ENCODE results near the gene AQP12B. TPM values are rescaled to one million over a fixed set of nuclear protein-coding genes. Genes with fewer than 3 reads are reported as not detected.

The AQP12B gene
- total and polyA plus RNA-seq, 9 donors = 0.24 to 1.7 (median 1.0) TPM; not detected in 1

DNA sequence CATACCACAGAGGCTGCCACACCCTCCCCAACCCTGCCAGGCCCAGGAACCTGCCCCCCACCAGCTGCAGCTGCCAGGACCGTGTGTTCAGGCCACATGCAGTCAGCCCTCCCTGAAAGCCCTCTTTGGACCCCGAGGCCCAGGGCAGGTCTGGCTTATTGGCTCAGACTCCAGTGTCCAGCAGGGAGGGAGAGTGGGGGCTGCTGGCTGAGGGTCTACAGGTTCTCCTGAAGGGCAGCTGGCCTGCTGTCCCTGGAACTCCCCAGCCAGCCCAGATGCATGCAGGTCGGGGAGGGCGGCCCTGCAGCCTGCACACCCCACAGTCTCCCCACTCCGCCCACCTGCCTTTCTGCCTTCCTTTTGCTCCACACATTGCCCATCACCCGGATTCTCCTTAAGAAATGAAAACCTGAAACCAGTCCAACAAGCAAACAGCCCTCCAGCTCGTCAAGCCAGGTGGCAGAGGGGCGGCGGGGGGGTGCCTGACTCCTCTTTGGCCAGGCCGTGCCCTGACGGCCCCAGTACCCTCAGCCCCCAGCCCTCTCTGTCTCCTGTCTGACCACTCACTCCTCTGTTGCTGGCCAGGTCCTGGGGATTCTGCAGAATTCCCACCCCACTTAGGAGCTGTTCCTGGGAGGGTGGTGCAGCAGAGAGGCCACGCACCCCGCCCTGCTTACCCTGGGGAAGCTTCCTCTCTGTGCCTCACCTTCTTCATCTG, 39.4 kb downstream of the AQP12B start:
- 65% methylated on average over 10 of the region's 13 CpGs for WGBS (ENCODE audit: insufficient coverage)
- Histone ChIP-seq H3K27me3 (ENCODE audit: control insufficient read depth, insufficient read depth, low read length) (peaks cover 42% of the 10 kb centered on the region), H3K9me3 (replicated peaks; ENCODE audit: control insufficient read depth, low read depth, low read length) (no peaks in the 10 kb centered on the region), H3K27ac (ENCODE audit: low read length) (no peak overlapping the region), H3K4me1 (ENCODE audit: control insufficient read depth, insufficient read depth, low read length) (peaks cover 9% of the 10 kb centered on the region), H3K36me3 (ENCODE audit: control insufficient read depth, insufficient read depth, low read length) (no peaks in the 10 kb centered on the region), H3K4me3 (ENCODE audit: low read length) (no peak overlapping the region)
- no peak for DNase-seq

DNA sequence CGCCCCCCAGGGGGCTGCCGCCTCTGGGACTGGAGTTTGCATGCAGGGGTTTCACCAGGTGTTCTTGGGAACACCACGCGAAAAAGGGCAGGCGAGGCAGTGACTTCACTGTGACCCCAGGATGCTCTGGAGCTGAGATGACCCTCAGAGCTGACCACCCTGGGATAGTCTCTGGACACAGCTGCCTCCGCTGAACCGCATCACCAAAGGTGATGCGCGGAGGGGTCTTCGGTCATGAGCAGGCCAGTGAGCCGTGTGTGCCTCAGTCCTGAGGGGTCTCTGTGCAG, 39.9 kb downstream of the AQP12B start:
- Histone ChIP-seq H3K27ac (ENCODE audit: low read length) (no peak overlapping the region), H3K4me1 (ENCODE audit: control insufficient read depth, insufficient read depth, low read length) (peaks cover 13% of the 10 kb centered on the region), H3K27me3 (ENCODE audit: control insufficient read depth, insufficient read depth, low read length) (peaks cover 42% of the 10 kb centered on the region), H3K36me3 (ENCODE audit: control insufficient read depth, insufficient read depth, low read length) (no peaks in the 10 kb centered on the region), H3K4me3 (ENCODE audit: low read length) (no peak overlapping the region), H3K9me3 (replicated peaks; ENCODE audit: control insufficient read depth, low read depth, low read length) (no peaks in the 10 kb centered on the region)
- no peak for DNase-seq
- 83% methylated on average over 11 of the region's 11 CpGs for WGBS (ENCODE audit: insufficient coverage)

DNA sequence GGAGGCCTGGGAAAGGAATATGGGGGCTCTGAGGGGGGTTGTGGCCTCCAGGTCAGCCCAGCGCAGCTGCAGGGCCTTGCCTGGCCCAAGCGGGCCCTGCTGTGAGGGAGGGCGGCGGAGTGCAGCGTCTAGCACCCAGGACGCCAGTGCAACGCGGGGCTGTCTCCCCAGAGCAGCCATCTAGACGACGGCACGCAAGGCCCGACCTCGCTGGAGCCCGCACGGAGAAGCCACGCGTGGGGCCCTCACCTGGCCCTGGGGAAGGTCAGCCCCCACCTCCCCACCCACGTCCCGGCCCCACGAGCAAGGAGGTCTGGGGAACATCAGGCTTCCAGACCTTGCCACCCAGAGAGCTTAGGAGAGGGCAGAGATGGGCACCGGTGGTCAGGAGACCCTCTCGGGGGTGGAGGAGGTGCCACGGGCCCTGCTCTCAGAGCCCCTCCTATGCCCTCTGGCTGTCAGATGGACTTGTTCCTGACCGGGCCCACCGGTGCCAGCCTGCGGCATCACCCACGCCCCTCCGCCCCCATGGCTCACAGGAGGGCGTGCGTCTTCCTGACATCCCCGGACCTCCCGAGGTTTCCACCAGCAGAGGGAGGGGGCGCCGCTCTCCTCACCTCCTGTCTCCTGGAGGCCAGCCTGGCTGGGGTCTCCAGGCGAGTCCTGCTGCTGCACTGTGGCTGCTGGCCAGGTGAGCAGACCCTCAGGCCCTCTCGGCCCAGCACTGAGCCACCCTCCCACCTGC, 40.5 kb downstream of the AQP12B start:
- 81% methylated on average over 21 of the region's 36 CpGs for WGBS (ENCODE audit: insufficient coverage)
- Histone ChIP-seq H3K27me3 (ENCODE audit: control insufficient read depth, insufficient read depth, low read length) (peaks cover 37% of the 10 kb centered on the region), H3K4me3 (ENCODE audit: low read length) (no peak overlapping the region), H3K27ac (ENCODE audit: low read length) (no peak overlapping the region), H3K36me3 (ENCODE audit: control insufficient read depth, insufficient read depth, low read length) (no peaks in the 10 kb centered on the region), H3K4me1 (ENCODE audit: control insufficient read depth, insufficient read depth, low read length) (peaks cover 16% of the 10 kb centered on the region), H3K9me3 (replicated peaks; ENCODE audit: control insufficient read depth, low read depth, low read length) (no peaks in the 10 kb centered on the region)
- no peak for DNase-seq

DNA sequence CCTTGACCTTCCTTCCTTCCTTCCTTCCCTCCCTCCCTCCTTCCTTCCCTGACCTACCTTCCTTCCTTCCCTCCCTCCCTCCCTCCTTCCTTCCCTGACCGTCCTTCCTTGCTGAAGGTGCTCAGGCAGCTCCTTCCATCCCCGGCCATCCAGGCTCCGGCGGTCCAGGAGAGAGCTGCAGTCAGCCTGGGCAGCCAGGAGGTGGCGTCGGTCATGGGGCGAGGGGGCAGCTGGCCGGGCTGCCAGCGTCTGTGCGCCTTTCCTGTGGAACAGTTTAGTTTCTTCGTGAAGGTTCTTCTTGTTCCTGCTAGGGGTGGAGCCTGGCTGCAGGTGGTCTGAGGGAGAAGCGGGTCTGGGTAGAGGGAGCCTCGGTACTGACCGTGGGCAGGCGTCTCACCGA, 41.7 kb downstream of the AQP12B start:
- Histone ChIP-seq H3K27ac (ENCODE audit: low read length) (no peak overlapping the region), H3K4me1 (ENCODE audit: control insufficient read depth, insufficient read depth, low read length) (peaks cover 16% of the 10 kb centered on the region), H3K4me3 (ENCODE audit: low read length) (no peak overlapping the region), H3K36me3 (ENCODE audit: control insufficient read depth, insufficient read depth, low read length) (no peaks in the 10 kb centered on the region), H3K27me3 (ENCODE audit: control insufficient read depth, insufficient read depth, low read length) (peaks cover 25% of the 10 kb centered on the region), H3K9me3 (replicated peaks; ENCODE audit: control insufficient read depth, low read depth, low read length) (no peaks in the 10 kb centered on the region)
- no peak for DNase-seq
- WGBS (ENCODE audit: insufficient coverage) = 19% methylated on average over 9 of the region's 16 CpGs

DNA sequence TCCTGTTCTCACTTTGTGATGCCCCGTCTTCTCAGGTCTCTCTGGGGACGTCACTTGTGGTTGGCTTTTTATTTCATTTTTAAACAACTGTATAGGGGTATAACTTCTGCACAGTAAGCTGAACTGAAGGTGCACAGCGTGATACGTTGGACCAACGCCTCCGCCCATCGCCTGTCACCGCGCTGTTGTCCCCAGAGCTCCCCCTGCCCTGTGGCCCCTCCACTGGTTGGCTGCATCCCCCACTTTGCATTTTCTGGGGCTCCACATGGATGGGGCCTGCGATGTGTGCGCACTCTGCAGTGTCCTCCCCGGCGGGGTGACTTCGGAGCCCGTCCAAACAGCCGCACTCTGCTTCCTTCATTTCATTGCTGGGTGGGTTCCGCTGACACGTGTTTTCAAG, 43.1 kb downstream of the AQP12B start:
- DNase-seq = no peak
- H3K27me3 ChIP-seq (ENCODE audit: control insufficient read depth, insufficient read depth, low read length) = peaks cover 17% of the 10 kb centered on the region
- H3K4me1 ChIP-seq (ENCODE audit: control insufficient read depth, insufficient read depth, low read length) = peaks cover 16% of the 10 kb centered on the region
- no peaks in the 10 kb centered on the region for H3K9me3 ChIP-seq (replicated peaks; ENCODE audit: control insufficient read depth, low read depth, low read length)
- H3K36me3 ChIP-seq (ENCODE audit: control insufficient read depth, insufficient read depth, low read length) = no peaks in the 10 kb centered on the region
- 84% methylated on average over 16 of the region's 18 CpGs for WGBS (ENCODE audit: insufficient coverage)
- no peak overlapping the region for H3K27ac ChIP-seq (ENCODE audit: low read length)
- H3K4me3 ChIP-seq (ENCODE audit: low read length) = no peak overlapping the region

DNA sequence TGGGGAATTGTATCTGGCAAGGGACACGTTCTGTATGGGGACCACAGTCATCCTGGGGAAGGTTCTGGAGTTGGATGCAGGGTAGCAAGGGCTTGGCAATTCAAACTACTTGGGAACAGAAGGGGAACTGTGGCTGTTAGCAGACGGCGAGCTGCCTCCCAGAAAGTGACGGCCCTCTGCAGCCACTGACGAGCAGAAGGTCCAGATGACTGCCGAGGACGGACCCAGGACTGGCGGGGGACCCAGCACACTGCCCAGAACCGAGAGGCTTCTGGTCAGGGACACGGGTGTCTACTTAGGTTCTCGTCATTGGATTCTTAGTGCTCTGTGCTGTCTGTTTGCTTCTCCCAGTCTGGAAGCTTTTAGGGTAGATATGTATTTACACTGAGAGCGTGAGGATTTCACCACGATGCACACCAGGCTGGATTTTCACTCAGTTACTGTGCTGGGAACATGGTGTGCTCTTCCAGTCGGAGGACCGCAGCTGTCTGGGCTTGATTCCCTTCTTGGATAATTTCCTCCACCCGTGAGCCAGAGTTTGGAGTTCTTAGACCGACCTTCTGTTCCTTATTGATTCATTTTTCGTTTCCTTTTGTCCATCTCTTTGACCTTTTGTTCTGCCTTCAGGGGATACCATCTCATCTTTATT, 44.0 kb downstream of the AQP12B start:
- H3K27ac ChIP-seq (ENCODE audit: low read length) = peak overlapping the region; percentile 78
- H3K4me1 ChIP-seq (ENCODE audit: control insufficient read depth, insufficient read depth, low read length) = peaks cover 12% of the 10 kb centered on the region
- 27% methylated on average over 17 of the region's 18 CpGs for WGBS (ENCODE audit: insufficient coverage)
- no peak overlapping the region for H3K4me3 ChIP-seq (ENCODE audit: low read length)
- peaks cover 15% of the 10 kb centered on the region for H3K27me3 ChIP-seq (ENCODE audit: control insufficient read depth, insufficient read depth, low read length)
- H3K9me3 ChIP-seq (replicated peaks; ENCODE audit: control insufficient read depth, low read depth, low read length) = peaks cover 4% of the 10 kb centered on the region
- DNase-seq = peak; percentile 95
- H3K36me3 ChIP-seq (ENCODE audit: control insufficient read depth, insufficient read depth, low read length) = no peaks in the 10 kb centered on the region

DNA sequence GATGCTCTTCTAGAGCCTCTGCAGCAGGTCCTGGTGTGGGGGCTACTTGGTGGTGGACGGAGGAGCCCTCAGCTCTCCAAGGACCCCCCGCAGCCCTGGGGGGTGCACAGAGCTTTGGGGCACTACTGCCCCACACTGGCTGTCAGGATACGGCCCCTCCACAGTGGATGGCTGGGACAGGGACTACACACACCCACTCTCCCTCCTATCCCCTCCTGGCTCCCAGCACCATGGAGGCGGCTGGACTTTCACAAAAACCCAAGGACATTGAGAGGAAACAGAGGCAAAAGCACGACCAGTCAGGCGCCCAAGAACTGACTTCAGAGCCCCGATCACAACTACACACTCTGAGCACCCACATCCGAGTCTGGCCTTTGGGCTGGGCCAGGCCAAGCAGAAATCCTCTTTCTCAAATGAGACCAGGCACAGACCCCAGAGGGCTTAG, 44.8 kb downstream of the AQP12B start:
- DNase-seq = no peak
- WGBS (ENCODE audit: insufficient coverage) = 75% methylated on average over 8 of the region's 8 CpGs
- H3K27me3 ChIP-seq (ENCODE audit: control insufficient read depth, insufficient read depth, low read length) = peaks cover 12% of the 10 kb centered on the region
- no peaks in the 10 kb centered on the region for H3K36me3 ChIP-seq (ENCODE audit: control insufficient read depth, insufficient read depth, low read length)
- no peak overlapping the region for H3K4me3 ChIP-seq (ENCODE audit: low read length)
- peak overlapping the region; percentile 78 for H3K27ac ChIP-seq (ENCODE audit: low read length)
- peaks cover 4% of the 10 kb centered on the region for H3K9me3 ChIP-seq (replicated peaks; ENCODE audit: control insufficient read depth, low read depth, low read length)
- H3K4me1 ChIP-seq (ENCODE audit: control insufficient read depth, insufficient read depth, low read length) = peaks cover 12% of the 10 kb centered on the region

DNA sequence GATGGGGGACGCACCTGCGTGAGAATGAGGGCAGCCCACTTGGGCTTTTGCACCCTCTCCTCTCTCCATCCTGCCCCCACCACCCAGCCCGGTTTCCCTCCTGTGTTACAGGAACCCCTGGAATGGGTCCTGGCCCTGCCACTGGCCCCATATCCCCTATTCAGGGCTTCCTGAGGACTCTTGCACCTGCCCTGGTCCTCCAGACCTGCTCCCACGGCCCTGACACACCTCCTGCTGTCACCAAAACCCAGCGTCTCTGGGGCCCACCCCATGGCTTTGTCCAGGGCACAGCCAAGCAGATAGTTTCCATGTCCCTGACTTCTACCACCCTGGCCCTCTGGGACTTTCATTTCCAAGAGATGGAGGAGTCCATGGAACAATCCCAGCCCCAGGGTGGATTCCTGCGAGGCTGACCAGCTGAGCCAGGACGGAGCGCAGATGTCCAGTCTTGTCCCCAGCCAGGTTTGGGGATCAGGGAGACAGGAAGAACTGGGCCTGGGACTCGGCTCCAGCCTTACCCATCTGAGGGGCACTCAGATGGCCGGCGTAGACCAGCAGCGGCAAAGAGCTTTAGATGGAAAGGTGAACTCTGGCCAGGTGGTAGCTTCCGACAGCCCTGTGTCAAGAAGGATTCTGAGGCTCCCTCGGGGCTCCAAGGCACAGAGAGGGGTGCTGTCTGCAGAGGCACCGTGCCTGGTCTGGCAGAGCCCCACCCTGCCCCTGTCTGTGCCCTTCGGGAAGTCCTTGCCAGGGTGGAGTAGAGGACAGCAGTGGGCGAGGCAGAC, 45.4 kb downstream of the AQP12B start:
- H3K36me3 ChIP-seq (ENCODE audit: control insufficient read depth, insufficient read depth, low read length) = no peaks in the 10 kb centered on the region
- 80% methylated on average over 16 of the region's 17 CpGs for WGBS (ENCODE audit: insufficient coverage)
- H3K4me3 ChIP-seq (ENCODE audit: low read length) = no peak overlapping the region
- no peak for DNase-seq
- peaks cover 4% of the 10 kb centered on the region for H3K9me3 ChIP-seq (replicated peaks; ENCODE audit: control insufficient read depth, low read depth, low read length)
- peaks cover 12% of the 10 kb centered on the region for H3K4me1 ChIP-seq (ENCODE audit: control insufficient read depth, insufficient read depth, low read length)
- peaks cover 12% of the 10 kb centered on the region for H3K27me3 ChIP-seq (ENCODE audit: control insufficient read depth, insufficient read depth, low read length)
- H3K27ac ChIP-seq (ENCODE audit: low read length) = no peak overlapping the region

DNA sequence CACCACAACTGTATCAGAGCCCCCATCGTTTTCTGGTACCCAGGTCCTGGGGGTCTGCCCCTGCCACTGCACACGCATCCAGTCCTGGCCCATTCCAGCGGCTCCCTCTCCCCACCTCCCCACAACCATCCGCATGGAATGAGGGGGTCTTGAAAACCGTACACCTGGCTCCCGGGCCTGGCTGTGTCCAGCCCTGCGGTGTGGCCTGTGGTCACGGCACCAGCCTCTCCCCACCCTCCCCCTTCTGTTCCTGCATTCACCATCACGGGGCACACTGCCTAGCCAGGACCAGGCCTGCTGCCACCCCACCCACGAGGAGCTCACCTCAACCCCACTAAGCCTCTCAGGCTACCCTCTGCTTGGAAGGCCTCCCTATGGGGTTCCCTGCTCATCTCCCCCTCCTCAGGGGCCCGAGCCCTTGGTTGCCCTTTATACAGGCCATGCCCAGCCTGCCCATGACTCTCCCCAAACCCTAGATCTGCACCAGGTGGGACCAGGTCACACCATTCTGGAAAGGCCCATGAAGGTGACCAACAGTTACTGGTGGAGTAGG, 46.0 kb downstream of the AQP12B start:
- DNase-seq = no peak
- no peaks in the 10 kb centered on the region for H3K36me3 ChIP-seq (ENCODE audit: control insufficient read depth, insufficient read depth, low read length)
- H3K27ac ChIP-seq (ENCODE audit: low read length) = no peak overlapping the region
- 82% methylated on average over 9 of the region's 11 CpGs for WGBS (ENCODE audit: insufficient coverage)
- no peak overlapping the region for H3K4me3 ChIP-seq (ENCODE audit: low read length)
- peaks cover 12% of the 10 kb centered on the region for H3K4me1 ChIP-seq (ENCODE audit: control insufficient read depth, insufficient read depth, low read length)
- peaks cover 4% of the 10 kb centered on the region for H3K9me3 ChIP-seq (replicated peaks; ENCODE audit: control insufficient read depth, low read depth, low read length)
- peaks cover 12% of the 10 kb centered on the region for H3K27me3 ChIP-seq (ENCODE audit: control insufficient read depth, insufficient read depth, low read length)

Data from muscle of leg (tissue), 11 donors.